IMR-90 (cell line): Measurements from ENCODE around the gene SLC9A9. TPM values are rescaled to one million over a fixed set of nuclear protein-coding genes. Genes with fewer than 3 reads are reported as not detected.

Experiments
- ATAC-seq: fragments of 200-7000 bp; cut with Tn5 transposase; 2 replicates; pipeline ENCODE4 v1.9.1; 2020; ENCODE audit warnings: low read depth, mild to moderate bottlenecking, moderate library complexity
- BruUV-seq: library from RNA; stranded (reverse); fragments of 400-500 nt; replicated peaks from 2 replicates; lab custom pipeline; 2021; lab: Mats Ljungman, UMichigan
- CTCF ChIA-PET: fragments of 300-600 bp; formaldehyde crosslinking; extraction: SDS; loops from one replicate; lab custom pipeline; 2021; ENCODE audit warnings: antibody characterized with exemption; lab: Yijun Ruan, JAX
- POLR2A ChIA-PET: fragments of 300-600 bp; sonication (Branson Sonifier 250); formaldehyde crosslinking; loops from one replicate; lab custom pipeline; 2022; ENCODE audit warnings: antibody characterized with exemption; ENCODE audit not compliant: unreplicated experiment; lab: Charles Lee
- DNase-seq: peaks from one replicate; pipeline ENCODE4 v3.0.0; 2013
- H2AFZ ChIP-seq: replicated peaks from 2 replicates; pipeline ENCODE3; 2013; ENCODE audit warnings: low read length, mild to moderate bottlenecking; ENCODE audit not compliant: poor library complexity
- H2AK5ac ChIP-seq: 2 replicates; pipeline ENCODE4 v1.6.1; 2013; ENCODE audit warnings: low read depth, low read length, inconsistent platforms
- H2AK9ac ChIP-seq: replicated peaks from 2 replicates; pipeline ENCODE3; 2013; ENCODE audit warnings: mild to moderate bottlenecking, low read depth, low read length, moderate library complexity; ENCODE audit not compliant: poor library complexity
- H2BK120ac ChIP-seq: 2 replicates; pipeline ENCODE4 v1.6.1; 2013; ENCODE audit warnings: low read depth, low read length, inconsistent platforms
- H2BK15ac ChIP-seq: 3 replicates; pipeline ENCODE4 v1.6.1; 2013; ENCODE audit warnings: low read depth, low read length, inconsistent platforms
- H2BK20ac ChIP-seq: 2 replicates; pipeline ENCODE4 v1.6.1; 2013; ENCODE audit warnings: low read depth, mild to moderate bottlenecking, inconsistent platforms, low read length, moderate library complexity
- H2BK5ac ChIP-seq: 2 replicates; pipeline ENCODE4 v1.6.1; 2013; ENCODE audit warnings: mild to moderate bottlenecking, low read depth, low read length, inconsistent platforms; ENCODE audit not compliant: poor library complexity, severe bottlenecking
- H3K14ac ChIP-seq: replicated peaks from 2 replicates; pipeline ENCODE4 v1.6.1; 2013; ENCODE audit warnings: low read depth, low read length, inconsistent platforms
- H3K18ac ChIP-seq: 2 replicates; pipeline ENCODE4 v1.6.1; 2013; ENCODE audit warnings: low read depth, low read length, control low read depth
- H3K23ac ChIP-seq: 2 replicates; pipeline ENCODE4 v1.6.1; 2013; ENCODE audit warnings: low read depth, low read length, inconsistent platforms
- H3K27ac ChIP-seq: 2 replicates; pipeline ENCODE4 v1.5.1; 2013; ENCODE audit warnings: mild to moderate bottlenecking, control low read depth, low read length; ENCODE audit not compliant: insufficient read depth
- H3K27me3 ChIP-seq: 2 replicates; pipeline ENCODE4 v1.6.1; 2013; ENCODE audit warnings: low read length; ENCODE audit not compliant: control insufficient read depth, insufficient read depth
- H3K36me3 ChIP-seq: 2 replicates; pipeline ENCODE4 v1.6.1; 2013; ENCODE audit warnings: low read length, mixed read lengths; ENCODE audit not compliant: control insufficient read depth, insufficient read depth
- H3K4ac ChIP-seq: 2 replicates; pipeline ENCODE4 v1.6.1; 2013; ENCODE audit warnings: low read depth, low read length, inconsistent platforms
- H3K4me1 ChIP-seq: 2 replicates; pipeline ENCODE4 v1.6.1; 2013; ENCODE audit warnings: low read length, mixed read lengths; ENCODE audit not compliant: control insufficient read depth, insufficient read depth
- H3K4me2 ChIP-seq: 2 replicates; pipeline ENCODE4 v1.6.1; 2013; ENCODE audit warnings: low read depth, mild to moderate bottlenecking, control low read depth, low read length, moderate library complexity
- H3K4me3 ChIP-seq: 2 replicates; pipeline ENCODE4 v1.5.1; 2013; ENCODE audit warnings: low read depth, mild to moderate bottlenecking, control low read depth, low read length, moderate library complexity; ENCODE audit not compliant: insufficient read depth
- H3K56ac ChIP-seq: 2 replicates; pipeline ENCODE4 v1.6.1; 2013; ENCODE audit warnings: low read length, inconsistent platforms; ENCODE audit not compliant: insufficient read depth; ENCODE audit errors: extremely low read depth
- H3K79me1 ChIP-seq, 2 experiments: 2 replicates each; pipeline ENCODE4 v1.6.1; 2013; ENCODE audit warnings: low read length in 2 of 2, inconsistent platforms in 1 of 2, low read depth in 1 of 2
- H3K9ac ChIP-seq: 2 replicates; pipeline ENCODE4 v1.6.1; 2013; ENCODE audit warnings: low read depth, low read length, control low read depth
- H3K9me1 ChIP-seq: 2 replicates; pipeline ENCODE4 v1.6.1; 2013; ENCODE audit warnings: low read length, inconsistent platforms; ENCODE audit not compliant: insufficient read depth
- H3K9me3 ChIP-seq: 2 replicates; pipeline ENCODE4 v1.6.1; 2013; ENCODE audit warnings: low read length; ENCODE audit not compliant: control insufficient read depth, insufficient read depth
- H4K20me1 ChIP-seq: 2 replicates; pipeline ENCODE4 v1.6.1; 2013; ENCODE audit warnings: low read length, inconsistent platforms; ENCODE audit not compliant: insufficient read depth
- H4K5ac ChIP-seq: 2 replicates; pipeline ENCODE4 v1.6.1; 2013; ENCODE audit warnings: mild to moderate bottlenecking, low read depth, low read length, control low read depth
- H4K8ac ChIP-seq, 2 experiments: 2 replicates each; pipeline ENCODE4 v1.6.1; 2013; ENCODE audit warnings: low read depth in 2 of 2, low read length in 2 of 2, control low read depth in 1 of 2, inconsistent platforms in 1 of 2
- H4K91ac ChIP-seq: 2 replicates; pipeline ENCODE4 v1.6.1; 2013; ENCODE audit warnings: low read depth, low read length, inconsistent platforms; ENCODE audit not compliant: insufficient read depth
- BHLHE40 ChIP-seq: fragments of 150-350 bp; IDR thresholded peaks from 2 replicates; pipeline ENCODE4 v1.6.1; 2016; ENCODE audit warnings: mild to moderate bottlenecking, low read depth, low read length
- CEBPB ChIP-seq: IDR thresholded peaks from 2 replicates; pipeline ENCODE4 v1.6.1; 2012; ENCODE audit warnings: low read depth, low read length, improper control_type of control experiment
- CHD1 ChIP-seq: IDR thresholded peaks from 2 replicates; pipeline ENCODE4 v1.6.1; 2012; ENCODE audit warnings: low read depth, low read length, improper control_type of control experiment
- FOS ChIP-seq: fragments of 150-350 bp; IDR thresholded peaks from 2 replicates; pipeline ENCODE4 v1.6.1; 2016; ENCODE audit warnings: low read depth, low read length
- MAFK ChIP-seq: IDR thresholded peaks from 2 replicates; pipeline ENCODE4 v1.6.1; 2012; ENCODE audit warnings: low read depth, low read length, improper control_type of control experiment
- MAZ ChIP-seq: IDR thresholded peaks from 2 replicates; pipeline ENCODE4 v1.6.1; 2012; ENCODE audit warnings: low read depth, mild to moderate bottlenecking, low read length, improper control_type of control experiment, moderate library complexity, borderline replicate concordance
- MXI1 ChIP-seq: IDR thresholded peaks from 2 replicates; pipeline ENCODE4 v1.6.1; 2012; ENCODE audit warnings: low read depth, mild to moderate bottlenecking, low read length, moderate library complexity, borderline replicate concordance
- NFE2L2 ChIP-seq: fragments of 150-350 bp; IDR thresholded peaks from 2 replicates; pipeline ENCODE4 v1.6.1; 2016; ENCODE audit warnings: low read depth, mild to moderate bottlenecking, low read length
- POLR2A ChIP-seq: IDR thresholded peaks from 2 replicates; pipeline ENCODE4 v1.6.1; 2012; ENCODE audit warnings: mild to moderate bottlenecking, low read depth, low read length
- RAD21 ChIP-seq: IDR thresholded peaks from 2 replicates; pipeline ENCODE4 v1.6.1; 2012; ENCODE audit warnings: low read length, improper control_type of control experiment
- RCOR1 ChIP-seq: IDR thresholded peaks from 2 replicates; pipeline ENCODE4 v1.6.1; 2012; ENCODE audit warnings: mild to moderate bottlenecking, low read length, improper control_type of control experiment; ENCODE audit not compliant: insufficient replicate concordance
- RFX5 ChIP-seq: IDR thresholded peaks from 2 replicates; pipeline ENCODE4 v1.8.0; 2012; ENCODE audit warnings: low read depth, mild to moderate bottlenecking, low read length, moderate library complexity
- SMC3 ChIP-seq: fragments of 150-350 bp; IDR thresholded peaks from 2 replicates; pipeline ENCODE4 v1.6.1; 2016; ENCODE audit warnings: low read depth, mild to moderate bottlenecking, antibody characterized with exemption, low read length, moderate library complexity
- WGBS, 2 experiments: methylation state at CpG; one replicate each; pipeline versions ENCODE4 v1.1.5 to v1.1.7; 2013; ENCODE audit warnings: missing lambda C conversion rate in 2 of 2; ENCODE audit not compliant: insufficient read length in 1 of 2; ENCODE audit errors: extremely low coverage in 2 of 2; 5-methylcytosine and 5-hydroxymethylcytosine counted together
- dilution Hi-C: fragments of 300-500 bp; cut with HindIII; formaldehyde crosslinking; loops from one replicate; pipeline ENCODE4 v1.14.3; 2018; ENCODE audit warnings: low sequenced_read_pairs; ENCODE audit not compliant: unreplicated experiment
- in situ Hi-C: fragments of 300-500 bp; cut with MboI; formaldehyde crosslinking; loops from 3 replicates; pipeline ENCODE4 v1.14.3; 2019; ENCODE audit warnings: low sequenced_read_pairs, inconsistent platforms, mixed read lengths
- intact Hi-C: fragments of 100-400 bp; cut with micrococcal nuclease; formaldehyde crosslinking; loops from 2 replicates; pipeline ENCODE4 v1.10.0; 2022
- polyA plus RNA-seq, 3 experiments: library from polyadenylated mRNA; depleted of rRNA; stranded (reverse); fragments of >200 nt; gene quantifications; 2 replicates each; pipeline ENCODE4 v1.2.3, GENCODE V29; 2012; ENCODE audit warnings: low replicate concordance in 1 of 3
- total RNA-seq: library from RNA; depleted of rRNA; stranded (reverse); fragments of >200 nt; gene quantifications from 2 replicates; pipeline ENCODE4 v1.2.3, GENCODE V29; 2012
- TF ChIP-seq, protein P1 (sequence below): fragments of 150-350 bp; IDR thresholded peaks from 2 replicates; pipeline ENCODE4 v1.6.1; 2016; ENCODE audit warnings: low read depth, mild to moderate bottlenecking, low read length, moderate library complexity, borderline replicate concordance
- TF ChIP-seq, protein P2 (sequence below): conservative IDR thresholded peaks from 2 replicates; pipeline ENCODE4 v1.5.1; 2012; ENCODE audit warnings: mild to moderate bottlenecking, low read depth, low read length, improper control_type of control experiment
- TF ChIP-seq, protein P3 (sequence below): fragments of 150-350 bp; IDR thresholded peaks from 2 replicates; pipeline ENCODE4 v1.6.1; 2017; ENCODE audit warnings: mild to moderate bottlenecking, antibody characterized with exemption, low read length, low read depth

Gene SLC9A9
- total and polyA plus RNA-seq, 2 of the 4 experiments (the other 2 are of a cell fraction), result 1.4 to 2.3 TPM

DNA sequence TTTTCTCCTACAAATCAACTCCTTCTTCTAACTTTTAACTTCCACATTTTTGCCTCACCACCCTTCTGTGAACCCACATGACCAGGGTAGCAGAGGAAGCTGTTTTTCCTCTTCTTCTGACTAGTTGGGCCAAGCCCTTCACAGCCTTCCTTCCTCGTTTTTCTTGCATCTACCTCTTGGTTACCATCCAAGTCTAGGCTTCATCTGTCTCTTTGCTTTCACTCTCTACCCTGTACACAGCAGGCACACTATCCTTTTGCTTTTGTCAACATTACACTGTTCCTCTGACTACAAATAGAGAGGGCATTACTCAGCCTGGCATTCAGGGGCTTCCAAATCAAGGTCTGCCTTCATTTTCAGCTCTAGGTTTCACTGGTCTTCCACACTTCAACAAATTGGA lies 22.0 kb downstream of the SLC9A9 start:
- no peaks in the 10 kb centered on the region for H3K9me3 ChIP-seq
- no peak overlapping the region for H2AFZ ChIP-seq
- no TSS peak for BruUV-seq
- no peak for TF ChIP-seq FOS
- no peak for TF ChIP-seq MXI1
- no peak for TF ChIP-seq MAFK
- no peak for TF ChIP-seq CHD1
- TF ChIP-seq MAZ, result no peak
- TF ChIP-seq SMC3, result no peak
- TF ChIP-seq BHLHE40, result no peak
- no peak for TF ChIP-seq POLR2A
- no peak for TF ChIP-seq RCOR1
- no peak for TF ChIP-seq CEBPB
- TF ChIP-seq, protein P1, sequence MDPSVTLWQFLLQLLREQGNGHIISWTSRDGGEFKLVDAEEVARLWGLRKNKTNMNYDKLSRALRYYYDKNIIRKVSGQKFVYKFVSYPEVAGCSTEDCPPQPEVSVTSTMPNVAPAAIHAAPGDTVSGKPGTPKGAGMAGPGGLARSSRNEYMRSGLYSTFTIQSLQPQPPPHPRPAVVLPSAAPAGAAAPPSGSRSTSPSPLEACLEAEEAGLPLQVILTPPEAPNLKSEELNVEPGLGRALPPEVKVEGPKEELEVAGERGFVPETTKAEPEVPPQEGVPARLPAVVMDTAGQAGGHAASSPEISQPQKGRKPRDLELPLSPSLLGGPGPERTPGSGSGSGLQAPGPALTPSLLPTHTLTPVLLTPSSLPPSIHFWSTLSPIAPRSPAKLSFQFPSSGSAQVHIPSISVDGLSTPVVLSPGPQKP, result no peak
- no peak for TF ChIP-seq RAD21
- TF ChIP-seq RFX5, result no peak
- TF ChIP-seq NFE2L2, result no peak
- TF ChIP-seq, protein P2, sequence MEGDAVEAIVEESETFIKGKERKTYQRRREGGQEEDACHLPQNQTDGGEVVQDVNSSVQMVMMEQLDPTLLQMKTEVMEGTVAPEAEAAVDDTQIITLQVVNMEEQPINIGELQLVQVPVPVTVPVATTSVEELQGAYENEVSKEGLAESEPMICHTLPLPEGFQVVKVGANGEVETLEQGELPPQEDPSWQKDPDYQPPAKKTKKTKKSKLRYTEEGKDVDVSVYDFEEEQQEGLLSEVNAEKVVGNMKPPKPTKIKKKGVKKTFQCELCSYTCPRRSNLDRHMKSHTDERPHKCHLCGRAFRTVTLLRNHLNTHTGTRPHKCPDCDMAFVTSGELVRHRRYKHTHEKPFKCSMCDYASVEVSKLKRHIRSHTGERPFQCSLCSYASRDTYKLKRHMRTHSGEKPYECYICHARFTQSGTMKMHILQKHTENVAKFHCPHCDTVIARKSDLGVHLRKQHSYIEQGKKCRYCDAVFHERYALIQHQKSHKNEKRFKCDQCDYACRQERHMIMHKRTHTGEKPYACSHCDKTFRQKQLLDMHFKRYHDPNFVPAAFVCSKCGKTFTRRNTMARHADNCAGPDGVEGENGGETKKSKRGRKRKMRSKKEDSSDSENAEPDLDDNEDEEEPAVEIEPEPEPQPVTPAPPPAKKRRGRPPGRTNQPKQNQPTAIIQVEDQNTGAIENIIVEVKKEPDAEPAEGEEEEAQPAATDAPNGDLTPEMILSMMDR, result no peak
- TF ChIP-seq, protein P3, sequence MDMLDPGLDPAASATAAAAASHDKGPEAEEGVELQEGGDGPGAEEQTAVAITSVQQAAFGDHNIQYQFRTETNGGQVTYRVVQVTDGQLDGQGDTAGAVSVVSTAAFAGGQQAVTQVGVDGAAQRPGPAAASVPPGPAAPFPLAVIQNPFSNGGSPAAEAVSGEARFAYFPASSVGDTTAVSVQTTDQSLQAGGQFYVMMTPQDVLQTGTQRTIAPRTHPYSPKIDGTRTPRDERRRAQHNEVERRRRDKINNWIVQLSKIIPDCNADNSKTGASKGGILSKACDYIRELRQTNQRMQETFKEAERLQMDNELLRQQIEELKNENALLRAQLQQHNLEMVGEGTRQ, result no peak
- no peak overlapping the region for H3K4ac ChIP-seq
- H3K79me1 ChIP-seq, result no peaks in the 10 kb centered on the region
- WGBS, 2 experiments, result 50% methylated on average over 1 of the region's 1 CpG; no CpG with 5 or more reads in 1 of the 2 experiments
- H3K36me3 ChIP-seq, result no peaks in the 10 kb centered on the region
- H2AK9ac ChIP-seq, result no peak overlapping the region
- no peak overlapping the region for H3K4me3 ChIP-seq
- H2AK5ac ChIP-seq, result no peak overlapping the region
- no peak overlapping the region for H3K56ac ChIP-seq
- H3K4me1 ChIP-seq, result no peaks in the 10 kb centered on the region
- H3K9me1 ChIP-seq, result no peaks in the 10 kb centered on the region; the same call in 1 of the 2 replicates
- no peak overlapping the region for H4K5ac ChIP-seq
- no peak overlapping the region for H4K8ac ChIP-seq
- H3K27me3 ChIP-seq, result no peaks in the 10 kb centered on the region
- intact Hi-C loops (no loop called here), in situ Hi-C loops (no loop called here), dilution Hi-C loops (no loop called here)
- DNase-seq, result no peak
- H3K18ac ChIP-seq, result no peak overlapping the region
- no peak overlapping the region for H3K27ac ChIP-seq
- no peak overlapping the region for H2BK120ac ChIP-seq
- no peak overlapping the region for H2BK20ac ChIP-seq
- ATAC-seq, result no peak
- no peak overlapping the region for H3K14ac ChIP-seq
- CTCF ChIA-PET, result no interaction called here
- no peak overlapping the region for H2BK5ac ChIP-seq
- H4K20me1 ChIP-seq, result no peaks in the 10 kb centered on the region
- no peak overlapping the region for H3K9ac ChIP-seq
- H2BK15ac ChIP-seq, result no peak overlapping the region
- H3K4me2 ChIP-seq, result no peak overlapping the region
- no peak overlapping the region for H4K91ac ChIP-seq
- POLR2A ChIA-PET, result interaction anchor here (0.5 kb wide), 1 partner anchor 41 kb away, joined by 3 read pairs; no protein-coding TSS in a partner anchor
- no peak overlapping the region for H3K23ac ChIP-seq
